ENCODE data around the gene CEP135. TPM values are rescaled to one million over a fixed set of nuclear protein-coding genes. Genes with fewer than 3 reads are reported as not detected.

Gene CEP135
- total RNA-seq, 1 experiment from 2014 or later: 10.9 TPM

GRCh38 chr4:55906989-55907388 lies 41.8 kb upstream of the CEP135 start:
- TF ChIP-seq JUND (IDR thresholded peaks at IDR 0.05): peak; percentile 87
- TF ChIP-seq SP1 (IDR thresholded peaks at IDR 0.05; ENCODE audit: low read depth): peak; percentile 74
- peak; percentile 73 for TF ChIP-seq CBX3 (IDR thresholded peaks at IDR 0.05; ENCODE audit: low read depth)
- no peak for TF ChIP-seq SRF (IDR thresholded peaks at IDR 0.05; ENCODE audit: low read depth)
- peak; percentile 89 for TF ChIP-seq FOSL1 (IDR thresholded peaks at IDR 0.05; ENCODE audit: low read depth)
- TF ChIP-seq, protein P1, sequence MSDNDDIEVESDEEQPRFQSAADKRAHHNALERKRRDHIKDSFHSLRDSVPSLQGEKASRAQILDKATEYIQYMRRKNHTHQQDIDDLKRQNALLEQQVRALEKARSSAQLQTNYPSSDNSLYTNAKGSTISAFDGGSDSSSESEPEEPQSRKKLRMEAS (IDR thresholded peaks at IDR 0.05): peak; percentile 33; the same call in 1 of the 2 replicates
- peak; percentile 16; the same call in 1 of the 2 replicates for TF ChIP-seq CEBPB (IDR thresholded peaks at IDR 0.05; ENCODE audit: low read depth)
- no peak for TF ChIP-seq RAD21 (IDR thresholded peaks at IDR 0.05; ENCODE audit: low read depth)
- ChIA-PET CTCF (no interaction called here), RAD21 (ENCODE audit: low non-redundant PET in 1 of 2, low total read pairs in 2 of 2, uncharacterized antibody in 2 of 2, unreplicated experiment in 2 of 2) (no interaction called here), POLR2A (no interaction called here)
- H3K9me2 ChIP-seq (ENCODE audit: insufficient read depth): no peaks in the 10 kb centered on the region
- ATAC-seq: peak; percentile 76
- no peak overlapping the region for H3K27ac ChIP-seq (ENCODE audit: low read depth, low read length)
- H3K4me2 ChIP-seq (ENCODE audit: low read length): peak overlapping the region; percentile 55
- H3K79me2 ChIP-seq (ENCODE audit: insufficient read depth, low read length): no peaks in the 10 kb centered on the region
- H3K36me3 ChIP-seq (ENCODE audit: control insufficient read depth in 1 of 2, insufficient read depth in 2 of 2, low read length in 2 of 2): no peaks in the 10 kb centered on the region; a peak in 1 of 4 replicates
- peak overlapping the region in 1 of 2 experiments; percentile 7; a peak in 1 of 4 replicates for H3K4me3 ChIP-seq (replicated peaks in 1 of 2; ENCODE audit: low read depth in 1 of 2, low read length in 2 of 2)
- intact Hi-C loops (cut with micrococcal nuclease): no loop called here
- no peaks in the 10 kb centered on the region for H3K27me3 ChIP-seq (ENCODE audit: insufficient read depth, low read length)
- H2AFZ ChIP-seq (ENCODE audit: low read depth, low read length, poor library complexity, severe bottlenecking): no peak overlapping the region
- peaks cover 3 to 22% of the 10 kb centered on the region in 2 experiments; a peak in 3 of 4 replicates for H3K4me1 ChIP-seq (ENCODE audit: control insufficient read depth in 1 of 2, insufficient read depth in 2 of 2, low read length in 2 of 2)
- DNase-seq (ENCODE audit: low read depth, low spot score): peak; percentile 64
- 0 out of 2 replicates have a peak overlapping the region, but pooled peaks have one; percentile 7 for H3K9ac ChIP-seq (ENCODE audit: low read length)
- H4K20me1 ChIP-seq (ENCODE audit: insufficient read depth): no peaks in the 10 kb centered on the region
- BruUV-seq (replicated peaks): no TSS peak
- H3K9me3 ChIP-seq (ENCODE audit: control insufficient read depth in 1 of 2, insufficient read depth in 1 of 2, low read depth in 1 of 2, low read length in 2 of 2): no peaks in the 10 kb centered on the region

- Histone ChIP-seq H3K4me1 (ENCODE audit: control insufficient read depth in 1 of 2, insufficient read depth in 2 of 2, low read length in 2 of 2) (peaks cover 3 to 22% of the 10 kb centered on the region in 2 experiments; a peak in 3 of 4 replicates), H4K20me1 (ENCODE audit: insufficient read depth) (no peaks in the 10 kb centered on the region), H3K4me3 (replicated peaks in 1 of 2; ENCODE audit: low read depth in 1 of 2, low read length in 2 of 2) (peak overlapping the region in 1 of 2 experiments; percentile 7; a peak in 1 of 4 replicates), H3K9me2 (ENCODE audit: insufficient read depth) (no peaks in the 10 kb centered on the region), H3K27me3 (ENCODE audit: insufficient read depth, low read length) (no peaks in the 10 kb centered on the region), H2AFZ (ENCODE audit: low read depth, low read length, poor library complexity, severe bottlenecking) (no peak overlapping the region), H3K36me3 (ENCODE audit: control insufficient read depth in 1 of 2, insufficient read depth in 2 of 2, low read length in 2 of 2) (no peaks in the 10 kb centered on the region; a peak in 1 of 4 replicates), H3K9ac (ENCODE audit: low read length) (0 out of 2 replicates have a peak overlapping the region, but pooled peaks have one; percentile 7), H3K4me2 (ENCODE audit: low read length) (peak overlapping the region; percentile 55), H3K9me3 (ENCODE audit: control insufficient read depth in 1 of 2, insufficient read depth in 1 of 2, low read depth in 1 of 2, low read length in 2 of 2) (no peaks in the 10 kb centered on the region), H3K79me2 (ENCODE audit: insufficient read depth, low read length) (no peaks in the 10 kb centered on the region), H3K27ac (ENCODE audit: low read depth, low read length) (no peak overlapping the region)
- BruUV-seq (replicated peaks): no TSS peak
- intact Hi-C loops (cut with micrococcal nuclease): no loop called here
- TF ChIP-seq SRF (IDR thresholded peaks at IDR 0.05; ENCODE audit: low read depth): no peak
- TF ChIP-seq YY1 (IDR thresholded peaks at IDR 0.05; ENCODE audit: extremely low read depth, insufficient replicate concordance, low read depth, low read length): no peak
- DNase-seq (ENCODE audit: low read depth, low spot score) (no peak), ATAC-seq (no peak)
- ChIA-PET CTCF (no interaction called here), RAD21 (ENCODE audit: low non-redundant PET in 1 of 2, low total read pairs in 2 of 2, uncharacterized antibody in 2 of 2, unreplicated experiment in 2 of 2) (no interaction called here), POLR2A (no interaction called here)
Observed at GRCh38 chr4:55907469-55907868, 41.3 kb upstream of the CEP135 start.
